ENCODE measurements around the gene NFATC4. TPM values are rescaled to one million over a fixed set of nuclear protein-coding genes. Genes with fewer than 3 reads are reported as not detected.

NFATC4 gene
- total and polyA plus RNA-seq, 7 donors, result 2.7 to 12.0 (median 7.3) TPM

GRCh38 chr14:24332268-24332993 lies 35.6 kb upstream of the NFATC4 start:
- H3K36me3 ChIP-seq (ENCODE audit: insufficient read depth in 1 of 2, low read depth in 1 of 2), result no peaks in the 10 kb centered on the region
- intact Hi-C loops (cut with DNase I), result loop anchor here in 1 of 2 donors (2.0 kb wide), 1 partner anchor 102 kb away; no protein-coding TSS in a partner anchor
- DNase-seq (peak; percentile 54 to 75), ATAC-seq (peak; percentile 68 to 79 (median 72))
- H3K9me3 ChIP-seq, result no peaks in the 10 kb centered on the region
- H3K4me1 ChIP-seq, result peaks cover 10% of the 10 kb centered on the region
- peak; percentile 59 for TF ChIP-seq CTCF (IDR thresholded peaks at IDR 0.05)
- H3K27ac ChIP-seq, result no peak overlapping the region
- peak overlapping the region; percentile 35 for H3K4me3 ChIP-seq
- peaks cover 0 to 39% (median 4%) of the 10 kb centered on the region in 3 donors for H3K27me3 ChIP-seq (ENCODE audit: insufficient read depth in 3 of 3, low read length in 2 of 3)
- 21 to 28% (median 23%) methylated on average over 53 to 56 of the region's 56 CpGs for WGBS, 3 donors

DNA sequence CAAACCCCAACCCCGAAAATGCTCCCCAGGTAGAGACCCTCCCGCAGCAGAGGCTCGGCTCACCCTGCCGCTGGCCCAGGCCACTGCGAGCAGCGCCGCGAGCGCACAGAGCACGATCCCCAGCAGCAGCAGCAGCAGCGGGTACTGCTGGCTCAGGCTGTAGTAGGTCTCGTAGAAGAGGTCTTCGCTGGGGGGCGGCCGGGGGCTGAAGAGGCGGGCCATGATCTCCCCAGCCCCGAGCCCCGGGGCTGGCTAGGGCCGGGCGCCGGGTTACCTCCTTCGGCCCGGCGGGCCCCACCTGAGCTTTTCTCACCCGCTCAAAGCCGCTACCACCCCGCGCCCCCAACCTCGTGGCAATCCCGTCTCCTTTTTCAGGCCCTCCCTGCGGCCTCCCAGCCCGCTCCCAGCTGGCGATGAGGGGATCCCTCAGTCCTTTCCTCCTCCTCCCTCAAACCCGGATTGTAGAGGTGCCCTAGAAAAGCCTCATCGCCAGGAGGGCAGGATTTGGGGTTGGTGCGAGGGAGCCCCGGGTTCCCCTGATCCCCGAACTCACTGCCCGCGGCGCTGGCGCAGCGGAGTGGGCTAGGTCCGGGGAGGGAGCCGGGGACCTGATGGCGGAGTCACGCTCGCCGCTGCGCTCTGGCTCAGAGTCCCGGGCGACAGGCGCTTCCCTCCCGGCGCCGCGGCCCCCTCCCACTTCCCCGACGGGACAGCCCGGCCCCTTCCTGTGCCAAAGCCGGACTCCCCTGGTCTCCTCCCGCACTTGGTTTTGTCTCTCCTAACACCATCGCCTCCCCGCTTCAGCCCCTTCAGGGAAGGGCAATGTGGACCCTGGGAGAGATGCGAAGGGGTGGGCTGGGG lies 33.3 kb upstream of the NFATC4 start, which contains the start of gene ADCY4:
Gene ADCY4, minus strand, starts transcription at position 641 of the 861 bp plus-strand sequence. Its CDS starts 419 bp downstream, at position 222.
- peak; percentile 51 to 68 for DNase-seq
- H3K27me3 ChIP-seq (ENCODE audit: insufficient read depth in 3 of 3, low read length in 2 of 3), result peaks cover 0 to 46% (median 6%) of the 10 kb centered on the region in 3 donors
- WGBS, 3 donors, result 1 to 4% (median 3%) methylated on average over 55 to 65 of the region's 65 CpGs
- H3K4me1 ChIP-seq, result peaks cover 10% of the 10 kb centered on the region
- intact Hi-C loops (cut with DNase I), result no loop called here
- H3K36me3 ChIP-seq (ENCODE audit: insufficient read depth in 1 of 2, low read depth in 1 of 2), result no peaks in the 10 kb centered on the region
- ATAC-seq, result peak in 2 of 4 donors; percentile 14 to 29
- H3K9me3 ChIP-seq, result no peaks in the 10 kb centered on the region
- H3K27ac ChIP-seq, result peak within 1 kb of the TSS; percentile 71
- no peak for TF ChIP-seq CTCF (IDR thresholded peaks at IDR 0.05)
- H3K4me3 ChIP-seq, result peak within 1 kb of the TSS; percentile 65

GRCh38 chr14:24335461-24336171 lies 32.4 kb upstream of the NFATC4 start:
- peaks cover 10% of the 10 kb centered on the region for H3K4me1 ChIP-seq

More at GRCh38 chr14:24335461-24336171, 32.4 kb upstream of the NFATC4 start:
- no peak for ATAC-seq
- peaks cover 0 to 53% (median 9%) of the 10 kb centered on the region in 3 donors for H3K27me3 ChIP-seq (ENCODE audit: insufficient read depth in 3 of 3, low read length in 2 of 3)
- no peaks in the 10 kb centered on the region for H3K36me3 ChIP-seq (ENCODE audit: insufficient read depth in 1 of 2, low read depth in 1 of 2)
- no peak for DNase-seq
- peak overlapping the region; percentile 65 for H3K4me3 ChIP-seq
- 63 to 70% (median 69%) methylated on average over 12 of the region's 12 CpGs for WGBS, 3 donors
- no peak for TF ChIP-seq CTCF (IDR thresholded peaks at IDR 0.05)
- intact Hi-C loops (cut with DNase I), result no loop called here
- H3K9me3 ChIP-seq, result no peaks in the 10 kb centered on the region
- H3K27ac ChIP-seq, result peak overlapping the region; percentile 71

All from psoas muscle (tissue), 8 donors.